ENCODE results near the gene BCHE. TPM values are rescaled to one million over a fixed set of nuclear protein-coding genes. Genes with fewer than 3 reads are reported as not detected.
A peak's percentile ranks its signal among the peaks of the same experiment; 100 is the strongest.

BCHE gene
- total and polyA plus RNA-seq, 2 of the 13 experiments (the other 11 are each of a cell fraction or from before 2014, with no cell fraction given): not detected

DNA sequence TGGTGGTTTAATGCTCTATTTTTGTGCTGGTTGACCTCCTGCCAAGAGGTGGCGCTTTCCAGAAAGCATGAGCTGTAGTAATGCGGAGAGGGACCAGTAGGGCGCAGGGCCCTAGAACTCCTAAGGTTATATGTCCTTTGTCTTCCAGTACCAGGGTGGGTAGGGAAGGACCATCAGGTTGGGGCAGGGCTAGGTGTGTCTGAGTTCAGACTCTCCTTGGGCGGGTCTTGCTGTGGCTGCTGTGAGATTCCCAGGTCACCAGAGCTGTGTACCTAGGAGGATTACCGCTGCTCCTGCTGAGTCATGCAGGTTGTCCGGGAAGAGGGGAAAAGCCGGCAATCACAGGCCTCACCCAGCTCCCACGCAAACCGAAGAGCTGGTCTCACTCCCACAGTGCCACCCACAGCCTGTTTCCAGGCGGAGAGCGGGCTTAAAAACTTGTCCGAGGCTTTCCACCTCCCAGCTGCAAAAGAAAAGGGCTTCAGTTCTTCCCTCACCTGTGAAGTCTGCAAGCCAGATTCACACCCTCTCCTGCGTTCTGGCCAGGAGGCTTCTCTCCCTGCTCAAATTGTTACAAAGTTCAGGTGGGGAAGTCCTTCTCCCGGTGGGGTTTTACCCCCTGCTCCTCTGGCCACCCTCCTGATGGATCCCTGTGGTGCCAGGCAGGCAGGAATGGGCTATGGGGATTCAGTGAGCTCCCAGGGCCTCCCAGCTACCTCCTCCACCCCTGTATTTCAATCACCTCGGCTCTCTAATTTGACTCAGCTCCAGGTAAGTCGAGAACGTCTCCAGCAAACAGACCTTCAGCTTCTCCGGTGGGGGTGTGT is 37.7 kb upstream of the BCHE start (continued):
- TF ChIP-seq ZBTB44 (CRISPR knock-in tag; IDR thresholded peaks at IDR 0.05) (peak; percentile 40; the same call in 1 of the 2 replicates), ZNF781 (CRISPR knock-in tag; IDR thresholded peaks at IDR 0.05; ENCODE audit: borderline replicate concordance, not compliant biosample characterization) (peak; percentile 42), XRCC5 (optimal IDR thresholded peaks at IDR 0.05; ENCODE audit: low read length) (peak; percentile 68), YEATS4 (CRISPR knock-in tag; IDR thresholded peaks at IDR 0.05; ENCODE audit: borderline replicate concordance) (peak; percentile 79), JUND (CRISPR knock-in tag; IDR thresholded peaks at IDR 0.05) (0 out of 2 replicates have a peak, but pooled peaks have one; percentile 56), KLF11 (CRISPR knock-in tag; IDR thresholded peaks at IDR 0.05) (no peak), HMGXB4 (CRISPR knock-in tag; IDR thresholded peaks at IDR 0.05; ENCODE audit: borderline replicate concordance in 1 of 2, low read depth in 1 of 2) (peak; percentile 95 to 97), ZBTB3 (CRISPR knock-in tag; IDR thresholded peaks at IDR 0.05; ENCODE audit: borderline replicate concordance, low read depth) (no peak), MIXL1 (CRISPR knock-in tag; IDR thresholded peaks at IDR 0.05) (0 out of 2 replicates have a peak, but pooled peaks have one; percentile 52), ZNF367 (CRISPR knock-in tag; IDR thresholded peaks at IDR 0.05; ENCODE audit: borderline replicate concordance) (0 out of 2 replicates have a peak, but pooled peaks have one; percentile 38), NFE2L2 (IDR thresholded peaks at IDR 0.05; ENCODE audit: low read length) (peak; percentile 87), ZNF331 (CRISPR knock-in tag; IDR thresholded peaks at IDR 0.05) (peak; percentile 52; the same call in 1 of the 2 replicates), ZNF773 (CRISPR knock-in tag; IDR thresholded peaks at IDR 0.05; ENCODE audit: borderline replicate concordance) (no peak)
- TF ChIP-seq, protein P1, sequence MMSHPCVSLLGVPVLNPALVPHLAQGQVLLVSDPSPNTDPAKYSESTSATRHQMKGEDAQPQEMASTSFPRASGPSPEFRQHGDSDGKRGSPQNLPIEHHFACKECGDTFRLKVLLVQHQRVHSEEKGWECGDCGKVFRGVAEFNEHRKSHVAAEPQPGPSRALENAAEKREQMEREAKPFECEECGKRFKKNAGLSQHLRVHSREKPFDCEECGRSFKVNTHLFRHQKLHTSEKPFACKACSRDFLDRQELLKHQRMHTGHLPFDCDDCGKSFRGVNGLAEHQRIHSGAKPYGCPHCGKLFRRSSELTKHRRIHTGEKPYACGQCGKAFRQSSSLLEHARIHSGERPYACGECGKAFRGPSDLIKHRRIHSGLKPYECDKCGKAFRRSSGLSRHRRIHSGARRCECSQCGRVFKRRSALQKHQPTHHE (CRISPR knock-in tag; IDR thresholded peaks at IDR 0.05; ENCODE audit: borderline replicate concordance): 0 out of 2 replicates have a peak, but pooled peaks have one; percentile 61
- TF ChIP-seq, protein P2, sequence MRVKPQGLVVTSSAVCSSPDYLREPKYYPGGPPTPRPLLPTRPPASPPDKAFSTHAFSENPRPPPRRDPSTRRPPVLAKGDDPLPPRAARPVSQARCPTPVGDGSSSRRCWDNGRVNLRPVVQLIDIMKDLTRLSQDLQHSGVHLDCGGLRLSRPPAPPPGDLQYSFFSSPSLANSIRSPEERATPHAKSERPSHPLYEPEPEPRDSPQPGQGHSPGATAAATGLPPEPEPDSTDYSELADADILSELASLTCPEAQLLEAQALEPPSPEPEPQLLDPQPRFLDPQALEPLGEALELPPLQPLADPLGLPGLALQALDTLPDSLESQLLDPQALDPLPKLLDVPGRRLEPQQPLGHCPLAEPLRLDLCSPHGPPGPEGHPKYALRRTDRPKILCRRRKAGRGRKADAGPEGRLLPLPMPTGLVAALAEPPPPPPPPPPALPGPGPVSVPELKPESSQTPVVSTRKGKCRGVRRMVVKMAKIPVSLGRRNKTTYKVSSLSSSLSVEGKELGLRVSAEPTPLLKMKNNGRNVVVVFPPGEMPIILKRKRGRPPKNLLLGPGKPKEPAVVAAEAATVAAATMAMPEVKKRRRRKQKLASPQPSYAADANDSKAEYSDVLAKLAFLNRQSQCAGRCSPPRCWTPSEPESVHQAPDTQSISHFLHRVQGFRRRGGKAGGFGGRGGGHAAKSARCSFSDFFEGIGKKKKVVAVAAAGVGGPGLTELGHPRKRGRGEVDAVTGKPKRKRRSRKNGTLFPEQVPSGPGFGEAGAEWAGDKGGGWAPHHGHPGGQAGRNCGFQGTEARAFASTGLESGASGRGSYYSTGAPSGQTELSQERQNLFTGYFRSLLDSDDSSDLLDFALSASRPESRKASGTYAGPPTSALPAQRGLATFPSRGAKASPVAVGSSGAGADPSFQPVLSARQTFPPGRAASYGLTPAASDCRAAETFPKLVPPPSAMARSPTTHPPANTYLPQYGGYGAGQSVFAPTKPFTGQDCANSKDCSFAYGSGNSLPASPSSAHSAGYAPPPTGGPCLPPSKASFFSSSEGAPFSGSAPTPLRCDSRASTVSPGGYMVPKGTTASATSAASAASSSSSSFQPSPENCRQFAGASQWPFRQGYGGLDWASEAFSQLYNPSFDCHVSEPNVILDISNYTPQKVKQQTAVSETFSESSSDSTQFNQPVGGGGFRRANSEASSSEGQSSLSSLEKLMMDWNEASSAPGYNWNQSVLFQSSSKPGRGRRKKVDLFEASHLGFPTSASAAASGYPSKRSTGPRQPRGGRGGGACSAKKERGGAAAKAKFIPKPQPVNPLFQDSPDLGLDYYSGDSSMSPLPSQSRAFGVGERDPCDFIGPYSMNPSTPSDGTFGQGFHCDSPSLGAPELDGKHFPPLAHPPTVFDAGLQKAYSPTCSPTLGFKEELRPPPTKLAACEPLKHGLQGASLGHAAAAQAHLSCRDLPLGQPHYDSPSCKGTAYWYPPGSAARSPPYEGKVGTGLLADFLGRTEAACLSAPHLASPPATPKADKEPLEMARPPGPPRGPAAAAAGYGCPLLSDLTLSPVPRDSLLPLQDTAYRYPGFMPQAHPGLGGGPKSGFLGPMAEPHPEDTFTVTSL (CRISPR knock-in tag; IDR thresholded peaks at IDR 0.05; ENCODE audit: borderline replicate concordance): peak; percentile 41; the same call in 1 of the 2 replicates
